HG02970 (cell line): ENCODE data around the gene DENND4A.
A peak's percentile ranks its signal among the peaks of the same experiment; 100 is the strongest.

Experiments used
- ATAC-seq: cut with Tn5 transposase; IDR thresholded peaks from one replicate; pipeline ENCODE4 v1.9.1; 2021; ENCODE audit warnings: mild to moderate bottlenecking, moderate library complexity, moderate number of reproducible peaks; ENCODE audit not compliant: unreplicated experiment, low FRiP score

The DENND4A gene

DNA sequence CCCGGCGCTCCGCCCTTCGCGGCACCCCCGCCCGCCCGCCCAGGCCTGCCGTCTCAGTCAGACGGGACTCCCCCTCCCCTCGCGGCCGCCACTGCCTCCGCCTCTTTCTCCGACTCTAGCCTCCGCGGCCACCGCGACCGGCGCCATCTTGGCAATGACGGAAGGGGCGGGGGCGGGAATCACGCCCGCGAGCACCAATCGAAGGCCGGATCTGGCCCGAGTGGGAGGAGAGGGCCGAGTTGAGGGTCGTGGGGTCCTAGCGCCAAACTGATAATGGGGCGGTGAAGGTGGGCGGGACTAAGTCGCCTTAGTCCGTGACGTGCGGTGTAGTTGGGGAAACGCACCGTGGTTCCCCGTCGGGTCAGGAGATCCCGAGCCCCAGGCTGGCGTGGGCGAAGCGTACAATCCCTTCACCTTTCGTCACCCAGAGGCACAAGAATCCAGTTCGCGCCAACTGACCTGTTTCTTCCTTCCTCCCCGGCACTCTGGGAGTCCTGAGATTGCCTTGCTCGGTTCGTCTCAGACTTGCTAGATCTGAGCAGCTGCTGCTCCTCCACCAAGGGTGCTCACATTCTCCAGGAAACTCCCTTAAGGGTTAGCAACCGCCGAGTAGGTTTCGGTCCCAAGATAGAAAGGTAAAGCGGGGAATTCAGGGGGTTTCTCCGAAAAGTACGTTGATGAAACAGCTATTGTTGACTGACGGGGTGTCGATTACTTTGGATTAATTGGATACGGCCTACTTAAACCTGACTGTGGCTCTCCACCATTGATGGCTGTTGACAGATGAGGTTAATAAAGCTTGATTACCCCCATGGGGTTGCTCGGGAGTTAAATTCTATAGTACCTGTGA is at the start of gene DENND4A:
Gene DENND4A (minus strand): TSS at position 156 of the 850 bp plus-strand sequence. CDS start 35,843 bp downstream, outside the sequence.
- peak; percentile 87 for ATAC-seq

DNA sequence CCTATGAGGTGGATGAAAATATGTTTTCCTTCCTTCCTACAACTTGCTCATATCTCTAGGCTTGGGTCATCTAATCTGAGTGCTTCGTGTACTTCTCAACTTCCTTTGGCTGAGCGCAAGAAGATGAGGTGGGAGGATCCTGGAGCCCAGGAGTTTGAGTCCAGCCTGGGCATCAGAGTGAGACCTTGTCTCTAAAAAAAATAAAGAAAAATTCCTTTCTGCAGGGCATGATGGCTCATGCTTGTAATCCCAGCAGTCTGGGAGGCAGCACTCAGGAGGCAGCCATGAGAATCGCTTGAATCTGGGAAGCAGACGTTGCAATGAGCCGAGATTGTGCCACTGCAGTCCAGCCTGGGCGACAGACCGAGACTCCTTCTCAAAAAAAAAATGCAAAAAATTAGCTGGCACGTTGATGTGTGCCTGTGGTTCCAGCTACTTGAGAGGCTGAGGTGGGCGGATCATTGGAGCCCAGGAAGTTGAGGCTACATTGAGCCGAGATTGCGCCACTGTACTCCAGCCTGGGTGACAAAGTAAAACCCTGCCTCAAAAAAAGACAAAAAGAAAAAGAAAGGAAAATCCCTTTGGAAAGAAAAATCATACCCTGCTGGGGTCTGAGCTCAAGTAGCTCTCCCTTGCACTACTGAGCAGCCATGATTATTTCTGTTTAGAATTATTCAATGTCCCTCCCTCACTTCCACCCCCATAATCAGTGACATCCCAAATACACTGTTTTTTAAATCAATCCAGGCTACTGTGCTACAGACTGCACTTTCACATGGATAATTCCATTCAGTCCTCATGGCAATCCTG is 49.2 kb upstream of the DENND4A start:
- no peak for ATAC-seq

DNA sequence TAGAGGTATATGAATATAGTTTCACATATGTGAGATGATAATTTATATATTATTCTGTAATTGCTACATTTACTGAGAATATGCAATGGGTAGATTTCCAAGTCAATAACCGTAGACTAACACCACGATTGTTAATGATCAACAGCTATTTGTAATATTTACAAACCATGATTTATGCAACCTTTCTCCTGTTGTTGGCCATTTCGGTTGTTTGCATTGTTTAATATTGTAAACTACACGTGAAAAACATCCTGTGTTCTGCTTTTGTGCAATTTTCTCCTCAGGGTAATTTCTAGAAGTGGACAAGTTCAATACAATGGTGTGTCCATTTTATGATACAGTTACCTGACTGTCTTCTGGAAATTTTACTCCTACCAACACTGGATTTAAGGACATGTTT is 47.9 kb upstream of the DENND4A start:
- ATAC-seq: no peak

DNA sequence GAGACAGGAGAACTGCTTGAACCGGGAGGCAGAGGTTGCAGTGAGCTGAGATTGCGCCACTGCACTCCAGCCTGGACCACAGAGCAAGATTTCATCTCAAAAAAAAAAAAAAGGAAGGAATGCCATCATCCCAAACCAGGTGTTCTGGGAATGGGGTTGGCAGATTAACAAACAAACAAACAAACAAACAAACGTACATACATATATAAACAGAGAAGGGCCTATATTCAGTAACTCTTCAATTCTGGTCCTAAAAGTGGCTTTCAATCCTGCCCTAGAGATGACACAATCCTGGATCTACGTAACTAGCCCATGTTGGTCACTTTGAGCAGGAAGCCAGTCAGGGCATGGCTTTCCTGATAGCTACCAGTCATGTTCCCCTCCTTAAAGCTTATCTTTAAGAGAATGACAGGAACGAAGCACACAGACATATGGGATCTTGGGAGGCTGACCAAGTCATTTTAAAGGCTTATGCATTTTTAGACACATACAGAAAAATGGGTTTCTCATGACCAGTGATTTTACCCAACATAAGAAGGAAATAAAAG is 47.3 kb upstream of the DENND4A start:
- ATAC-seq: no peak

DNA sequence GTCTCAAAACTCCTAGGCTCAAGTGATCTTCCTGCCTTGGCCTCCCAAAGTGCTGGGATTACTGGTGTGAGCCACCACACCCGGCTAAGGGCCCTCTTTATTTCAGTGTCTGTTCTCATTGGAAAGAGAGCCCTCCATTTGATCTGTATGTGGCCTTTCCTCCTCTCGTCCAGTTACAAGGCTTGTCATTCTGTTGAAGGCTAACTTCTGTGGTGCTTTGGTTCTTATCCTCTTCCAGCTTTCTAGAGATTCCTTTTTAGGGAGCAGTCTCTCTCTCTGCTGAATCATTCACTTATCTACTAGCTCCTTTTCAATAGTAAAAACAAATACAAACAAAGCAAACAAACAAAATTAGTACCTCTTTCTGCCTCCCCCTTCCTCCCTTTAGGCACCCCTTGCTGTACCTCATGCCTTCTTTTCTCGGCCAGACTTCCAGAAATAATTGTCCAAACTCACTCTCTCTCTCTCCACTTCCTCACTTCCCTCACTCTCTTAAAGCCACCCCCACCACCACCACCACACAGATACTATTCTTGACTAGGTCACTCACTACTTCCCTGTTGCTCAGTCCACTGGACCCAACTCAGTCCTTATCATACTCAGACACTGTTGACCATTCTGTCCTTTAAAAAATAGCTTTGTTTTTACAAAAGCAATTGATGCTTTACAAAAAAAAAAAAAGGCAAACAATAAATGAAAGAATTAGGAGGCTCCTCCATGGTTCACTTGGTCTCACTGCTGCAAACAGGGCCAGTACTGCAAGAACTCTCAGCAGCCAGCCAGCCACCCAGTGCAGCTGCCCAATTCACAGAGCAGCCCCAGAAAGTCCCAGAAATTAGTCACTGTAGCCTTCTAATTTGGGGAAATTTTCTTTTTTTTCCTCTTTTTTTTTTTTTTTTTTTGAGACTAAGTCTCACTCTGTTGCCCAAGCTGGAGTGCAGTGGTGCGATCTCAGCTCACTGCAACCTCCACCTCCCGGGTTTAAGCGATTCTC is 45.5 kb upstream of the DENND4A start:
- ATAC-seq: no peak

DNA sequence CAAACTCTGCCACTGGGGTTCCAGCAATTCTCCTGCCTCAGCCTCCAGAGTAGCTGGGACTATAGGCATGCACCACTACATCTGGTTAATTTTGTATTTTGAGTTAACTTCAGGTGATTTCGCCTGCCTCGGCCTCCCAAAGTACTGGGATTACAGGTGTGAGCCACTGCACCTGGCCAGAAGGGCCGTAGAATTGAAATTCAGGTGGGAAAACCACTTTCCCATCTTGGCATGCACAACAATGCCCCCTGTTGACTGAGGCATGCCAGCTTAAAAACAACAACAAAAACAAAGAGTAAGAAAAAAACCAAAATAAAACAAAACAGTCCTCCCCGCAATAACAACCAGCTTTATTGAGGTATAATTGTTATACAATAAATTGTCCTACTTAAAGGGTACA is 44.6 kb upstream of the DENND4A start:
- no peak for ATAC-seq

DNA sequence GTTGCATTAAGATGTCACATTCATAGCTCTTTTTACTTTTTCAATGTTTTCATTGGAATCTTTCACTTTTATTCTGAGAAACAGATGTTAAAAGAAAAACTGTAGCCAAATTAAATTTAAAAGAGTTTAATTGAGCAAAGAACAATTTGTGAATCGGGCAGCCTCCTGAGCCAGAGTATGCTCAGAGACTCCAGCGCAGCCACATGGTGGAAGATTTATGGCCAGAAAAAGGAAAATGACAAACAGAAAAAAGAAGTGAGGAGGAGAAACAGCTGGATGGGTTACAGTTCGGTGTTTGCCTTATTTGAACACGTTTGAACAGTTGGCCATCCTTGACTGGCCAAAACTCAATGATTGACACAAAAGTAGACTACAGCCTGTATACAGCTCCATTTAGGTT is 43.4 kb upstream of the DENND4A start:
- no peak for ATAC-seq

DNA sequence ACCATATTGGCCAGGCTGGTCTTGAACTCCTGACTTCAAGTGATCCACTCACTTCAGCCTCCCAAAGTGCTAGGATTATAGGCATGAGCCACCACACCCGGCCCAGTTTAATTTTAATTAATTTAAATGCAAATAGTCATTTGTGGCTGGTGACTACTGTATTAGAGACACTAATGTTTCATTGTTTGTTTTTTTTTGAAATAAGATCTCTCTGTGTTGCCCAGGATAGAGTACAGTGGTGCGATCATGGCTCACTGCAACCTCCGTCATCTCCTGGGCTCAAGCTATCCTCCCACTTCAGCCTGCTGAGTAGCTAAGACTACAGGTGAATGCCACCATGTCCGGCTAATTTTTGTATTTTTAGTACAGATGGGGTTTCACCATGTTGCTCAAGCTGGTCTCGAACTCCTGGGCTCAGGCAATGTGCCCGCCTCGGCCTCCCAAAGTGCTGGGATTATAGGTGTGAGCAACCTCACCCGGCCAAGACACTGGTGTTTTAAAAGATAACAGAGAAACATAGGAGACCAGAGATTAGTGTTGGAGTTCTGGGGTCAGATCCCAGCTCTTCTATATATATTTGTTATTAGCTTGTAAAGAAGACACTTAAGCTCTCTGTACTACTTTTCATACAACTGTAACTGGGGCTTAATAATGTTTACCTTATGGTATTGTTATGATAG is 42.6 kb upstream of the DENND4A start:
- no peak for ATAC-seq

DNA sequence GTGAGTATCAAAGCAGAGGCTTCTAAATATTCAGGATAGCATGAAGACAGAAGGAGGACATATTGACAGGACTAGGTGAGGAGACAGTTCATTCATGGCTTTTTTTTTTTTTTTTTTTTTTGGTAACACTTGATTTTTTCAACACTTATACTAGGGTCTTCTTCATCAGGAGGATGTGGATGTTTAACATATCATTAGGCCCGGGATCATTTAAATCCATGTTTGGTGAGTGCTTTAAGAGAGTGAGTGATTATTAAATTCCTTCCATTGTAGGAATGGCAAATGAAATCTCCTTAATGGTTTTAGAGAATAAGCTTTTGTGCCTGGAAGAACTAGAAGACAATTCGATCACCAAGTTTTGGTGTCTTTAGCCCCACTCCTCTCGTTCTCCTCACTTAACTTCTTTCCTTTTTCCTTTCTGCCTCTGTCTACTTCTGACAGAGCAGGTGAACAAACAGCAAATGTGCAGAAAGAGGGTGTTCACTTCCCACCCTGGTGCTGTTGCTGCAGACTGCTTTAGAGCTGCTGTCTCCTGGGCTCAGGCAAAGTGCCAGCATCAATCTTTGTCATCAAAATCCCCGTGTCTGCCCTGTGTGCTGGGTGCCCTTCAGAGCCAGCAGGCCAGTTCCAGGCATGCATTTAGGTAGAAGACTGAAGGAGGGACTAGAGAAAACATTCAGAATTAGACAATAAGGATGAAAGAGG is 41.6 kb upstream of the DENND4A start:
- no peak for ATAC-seq

DNA sequence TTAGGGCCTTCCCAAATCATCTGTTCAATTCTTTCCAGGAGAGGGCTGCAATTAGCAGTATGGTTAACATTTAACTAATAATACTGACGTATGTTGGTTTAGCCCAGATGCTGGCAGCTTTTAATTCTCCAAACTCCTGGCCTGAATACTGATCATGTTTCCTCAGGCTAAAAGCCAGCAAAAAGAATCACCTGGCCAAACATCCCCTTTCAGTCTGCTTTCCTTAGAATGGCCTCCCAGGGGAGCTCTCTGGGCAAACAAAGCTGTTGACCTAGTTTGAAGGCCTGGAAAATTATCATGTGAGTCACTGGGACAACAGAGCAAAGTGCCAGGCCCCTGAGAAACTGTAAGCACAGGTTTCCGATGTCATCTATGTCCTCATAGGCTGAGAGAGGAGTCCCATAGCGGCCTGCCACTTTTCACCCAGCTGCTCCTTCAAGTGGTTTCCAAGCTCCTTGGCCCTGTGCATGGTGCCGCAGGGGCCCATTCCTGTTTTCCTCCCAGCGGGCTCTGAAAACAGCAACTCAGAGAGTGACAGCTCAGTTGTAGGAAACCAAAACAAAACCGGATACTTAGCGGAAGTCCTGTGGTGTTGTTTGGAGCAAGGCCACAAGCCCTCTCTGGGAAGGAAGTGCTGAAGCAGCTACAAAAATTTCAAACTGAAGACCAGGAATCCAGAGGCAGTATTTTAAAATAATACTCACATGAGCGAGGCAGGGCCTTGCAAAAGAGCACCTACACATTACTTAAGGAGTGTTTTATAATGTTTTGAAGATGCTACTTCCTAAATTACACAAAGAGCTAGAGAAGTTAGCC is 40.7 kb upstream of the DENND4A start:
- ATAC-seq: no peak

DNA sequence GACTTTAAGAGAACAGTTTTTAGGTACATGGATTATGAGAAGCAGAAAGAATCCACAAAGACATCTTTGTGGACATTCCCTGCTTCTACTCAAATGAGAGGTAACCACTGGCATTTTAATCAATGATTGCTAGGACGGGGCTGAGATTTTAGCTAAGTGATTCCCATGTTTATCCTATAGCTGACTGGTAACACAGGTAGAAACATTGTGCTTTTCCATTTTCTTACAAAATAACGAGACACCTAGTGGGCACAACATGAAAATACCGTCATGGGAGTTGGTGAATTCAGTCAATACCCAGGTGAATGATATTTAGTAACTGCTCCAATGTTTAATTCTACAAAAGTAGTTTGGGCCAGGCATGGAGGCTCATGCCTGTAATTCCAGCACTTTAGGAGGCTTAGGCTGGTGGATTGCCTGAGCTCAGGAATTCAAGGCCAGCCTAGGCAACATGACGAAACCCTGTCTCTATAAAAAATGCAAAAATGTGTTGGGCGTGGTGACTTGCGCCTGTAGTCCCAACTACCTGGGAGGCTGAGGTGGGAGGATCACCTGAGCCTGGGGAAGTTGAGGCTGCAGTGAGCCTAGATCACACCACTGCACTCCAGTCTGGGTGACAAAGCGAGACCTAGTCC is 37.2 kb upstream of the DENND4A start:
- ATAC-seq: no peak

DNA sequence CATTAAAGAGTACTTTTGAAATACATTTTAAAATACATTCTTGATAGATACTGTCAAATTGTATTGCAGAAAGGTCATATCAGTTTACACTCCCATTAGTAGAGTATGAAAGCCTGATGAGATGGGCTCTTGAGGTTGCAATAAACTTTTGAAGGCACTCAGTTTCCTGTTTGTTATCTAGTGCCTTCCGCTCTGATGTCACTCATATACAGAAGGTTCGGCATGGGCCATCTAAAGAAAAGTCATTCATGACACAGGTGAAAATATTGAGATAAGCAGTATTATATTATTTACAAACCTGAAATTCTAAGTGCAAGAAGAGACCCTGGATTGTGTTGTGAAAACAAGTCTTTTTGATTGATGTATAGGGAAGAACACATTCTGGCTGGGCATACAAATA is 36.5 kb upstream of the DENND4A start:
- no peak for ATAC-seq

DNA sequence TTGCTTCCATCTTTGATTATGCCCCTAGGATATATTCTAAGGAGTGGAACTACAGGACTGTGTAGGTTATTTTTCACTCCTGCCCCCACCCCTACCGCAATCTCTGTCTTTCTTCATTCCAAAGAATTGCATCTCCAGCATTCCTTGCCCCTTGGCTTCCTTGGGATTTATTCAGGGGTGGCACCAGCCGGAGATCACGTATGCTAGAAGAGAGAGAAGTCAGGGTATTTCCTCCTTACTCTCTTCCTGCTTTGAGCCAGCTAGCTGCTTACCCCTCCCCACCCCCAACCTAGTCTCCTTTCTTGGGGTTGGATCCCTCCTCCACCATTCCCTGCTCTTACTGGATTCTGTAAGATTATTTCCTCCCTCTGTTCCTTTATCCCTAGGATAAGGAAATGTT is 35.0 kb upstream of the DENND4A start:
- no peak for ATAC-seq

DNA sequence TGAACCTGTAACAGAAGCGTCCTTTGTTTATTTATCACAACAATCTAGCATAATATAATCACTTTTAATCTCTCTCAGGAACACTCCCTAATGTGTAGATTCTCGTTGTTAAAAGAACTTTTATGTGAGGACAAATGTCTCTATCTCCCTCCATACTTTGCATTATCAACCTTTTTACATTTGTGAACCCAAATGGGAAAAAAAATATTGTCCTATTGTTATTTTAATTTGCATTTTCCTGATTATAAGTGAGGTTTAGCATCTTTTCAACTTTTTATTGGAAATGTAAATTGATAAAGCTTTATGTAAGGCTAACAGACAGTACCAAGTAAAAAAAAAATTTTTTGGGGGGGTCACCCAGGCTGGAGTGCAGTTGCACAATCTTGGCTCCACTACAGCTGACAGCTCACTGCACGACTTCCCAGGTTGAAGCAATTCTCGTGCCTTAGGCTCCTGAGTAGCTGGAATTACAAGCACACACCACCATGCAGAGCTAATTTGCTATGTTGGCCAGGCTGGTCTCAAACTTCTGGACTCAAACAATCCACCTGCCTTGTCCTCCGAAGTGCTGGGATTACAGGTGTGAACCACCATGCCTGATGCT is 33.0 kb upstream of the DENND4A start:
- no peak for ATAC-seq

DNA sequence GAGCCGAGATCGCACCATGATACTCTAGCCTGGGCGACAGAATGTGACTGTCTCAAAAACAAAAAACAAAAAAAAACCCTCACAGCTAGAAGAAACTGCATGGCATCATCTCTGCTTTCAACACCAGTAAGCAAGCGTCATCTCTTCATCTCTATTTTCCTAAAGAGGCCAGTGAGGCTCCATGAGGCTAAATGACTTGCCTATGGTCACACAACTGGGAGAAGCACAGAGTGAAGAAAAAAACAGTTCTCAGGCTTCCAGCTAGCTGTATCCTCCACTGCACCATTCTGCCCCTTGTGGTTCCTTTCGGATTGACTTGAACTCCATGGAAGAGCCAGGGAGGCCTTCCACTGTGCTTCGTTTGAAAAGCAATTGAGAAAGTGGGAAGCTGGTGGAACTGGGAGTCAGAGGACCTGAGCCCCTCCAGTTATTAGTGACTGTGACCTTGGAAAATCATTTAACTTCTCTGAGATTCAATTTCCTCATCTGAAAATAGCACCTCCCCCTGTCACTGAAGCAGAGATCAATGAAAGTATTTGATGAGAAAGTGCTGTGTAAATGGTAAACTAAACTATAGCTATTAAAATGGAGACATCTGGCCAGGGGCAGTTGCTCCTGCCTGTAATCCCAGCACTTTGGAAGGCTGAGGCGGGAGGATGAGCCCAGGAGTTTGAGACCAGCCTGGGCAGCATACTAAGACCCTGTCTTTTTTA is 32.1 kb upstream of the DENND4A start:
- ATAC-seq: no peak

DNA sequence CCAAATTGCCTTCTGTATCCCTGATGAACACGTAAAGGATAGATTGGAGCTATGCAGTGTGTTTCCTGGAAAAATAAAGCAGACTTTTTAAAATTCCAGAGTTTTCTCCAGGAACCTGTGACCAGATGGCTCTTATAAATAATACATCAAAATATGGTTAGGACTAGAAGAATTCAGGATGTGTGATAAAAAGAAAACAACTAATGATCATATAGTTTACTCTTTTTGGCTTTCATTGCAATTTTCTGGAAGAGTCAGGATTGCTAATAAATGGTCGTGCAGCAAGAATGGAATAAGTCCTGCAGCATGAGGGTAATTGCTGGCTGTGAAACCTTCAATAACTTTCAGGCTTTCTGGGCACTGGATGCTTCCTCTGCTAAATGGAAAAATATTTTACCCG is 30.2 kb upstream of the DENND4A start:
- no peak for ATAC-seq

DNA sequence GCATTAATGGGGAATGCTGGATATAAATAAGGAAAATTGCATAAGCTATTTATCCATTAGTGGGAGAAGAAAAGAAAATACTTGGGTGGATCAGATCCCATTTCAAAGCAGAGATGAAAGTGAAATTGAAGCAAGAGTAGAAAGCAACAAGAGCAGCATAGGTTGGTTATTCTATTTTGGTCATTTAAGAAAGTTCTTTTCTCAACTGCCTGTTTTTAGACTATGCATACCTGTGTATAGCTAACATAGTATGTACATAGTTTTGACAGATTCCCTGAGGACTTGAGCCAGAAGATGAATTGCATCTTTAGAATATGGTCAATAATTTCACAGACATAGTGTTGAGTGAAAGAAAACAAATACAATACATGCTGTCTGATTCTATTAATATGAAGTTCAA is 29.0 kb upstream of the DENND4A start:
- no peak for ATAC-seq
